ENCODE data around the gene TMEM51. TPM values are rescaled to one million over a fixed set of nuclear protein-coding genes. Genes with fewer than 3 reads are reported as not detected.

The TMEM51 gene
- total and polyA plus RNA-seq, 2 of the 13 experiments (the other 11 are each of a cell fraction or from before 2014, with no cell fraction given), result 12.2 to 22.3 TPM

- TF ChIP-seq ZNF572 (CRISPR knock-in tag; IDR thresholded peaks at IDR 0.05) (peak; percentile 36; the same call in 1 of the 2 replicates), DNMT3B (CRISPR knock-in tag; conservative IDR thresholded peaks at IDR 0.05) (no peak), ZMAT3 (CRISPR knock-in tag; conservative IDR thresholded peaks at IDR 0.05) (no peak), DRAP1 (CRISPR knock-in tag; IDR thresholded peaks at IDR 0.05) (peak; percentile 66), MYC (CRISPR knock-in tag; IDR thresholded peaks at IDR 0.05; ENCODE audit: borderline replicate concordance) (0 out of 2 replicates have a peak, but pooled peaks have one; percentile 21), ZNF33A (CRISPR knock-in tag; IDR thresholded peaks at IDR 0.05; ENCODE audit: borderline replicate concordance) (no peak; the same call in 1 of the 2 replicates), ZSCAN29 (CRISPR knock-in tag; conservative IDR thresholded peaks at IDR 0.05) (no peak), ZNF292 (CRISPR knock-in tag; IDR thresholded peaks at IDR 0.05; ENCODE audit: borderline replicate concordance, low read depth) (0 out of 2 replicates have a peak, but pooled peaks have one; percentile 30), POLR2AphosphoS2 (IDR thresholded peaks at IDR 0.05; ENCODE audit: low read depth, low read length) (no peak), CCDC6 (CRISPR knock-in tag; IDR thresholded peaks at IDR 0.05) (0 out of 2 replicates have a peak, but pooled peaks have one; percentile 14), PAWR (CRISPR knock-in tag; IDR thresholded peaks at IDR 0.05; ENCODE audit: borderline replicate concordance) (no peak)
- TF ChIP-seq, protein P1, sequence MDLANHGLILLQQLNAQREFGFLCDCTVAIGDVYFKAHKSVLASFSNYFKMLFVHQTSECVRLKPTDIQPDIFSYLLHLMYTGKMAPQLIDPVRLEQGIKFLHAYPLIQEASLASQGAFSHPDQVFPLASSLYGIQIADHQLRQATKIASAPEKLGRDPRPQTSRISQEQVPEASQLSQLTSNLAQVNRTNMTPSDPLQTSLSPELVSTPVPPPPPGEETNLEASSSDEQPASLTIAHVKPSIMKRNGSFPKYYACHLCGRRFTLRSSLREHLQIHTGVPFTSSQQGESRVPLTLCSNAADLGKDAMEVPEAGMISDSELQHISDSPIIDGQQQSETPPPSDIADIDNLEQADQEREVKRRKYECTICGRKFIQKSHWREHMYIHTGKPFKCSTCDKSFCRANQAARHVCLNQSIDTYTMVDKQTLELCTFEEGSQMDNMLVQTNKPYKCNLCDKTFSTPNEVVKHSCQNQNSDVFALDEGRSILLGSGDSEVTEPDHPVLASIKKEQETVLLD (CRISPR knock-in tag; IDR thresholded peaks at IDR 0.05; ENCODE audit: low read depth), result peak; percentile 27; the same call in 1 of the 2 replicates
- TF ChIP-seq, protein P2, sequence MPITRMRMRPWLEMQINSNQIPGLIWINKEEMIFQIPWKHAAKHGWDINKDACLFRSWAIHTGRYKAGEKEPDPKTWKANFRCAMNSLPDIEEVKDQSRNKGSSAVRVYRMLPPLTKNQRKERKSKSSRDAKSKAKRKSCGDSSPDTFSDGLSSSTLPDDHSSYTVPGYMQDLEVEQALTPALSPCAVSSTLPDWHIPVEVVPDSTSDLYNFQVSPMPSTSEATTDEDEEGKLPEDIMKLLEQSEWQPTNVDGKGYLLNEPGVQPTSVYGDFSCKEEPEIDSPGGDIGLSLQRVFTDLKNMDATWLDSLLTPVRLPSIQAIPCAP (CRISPR knock-in tag; IDR thresholded peaks at IDR 0.05; ENCODE audit: low read depth), result no peak
- TF ChIP-seq, protein P3, sequence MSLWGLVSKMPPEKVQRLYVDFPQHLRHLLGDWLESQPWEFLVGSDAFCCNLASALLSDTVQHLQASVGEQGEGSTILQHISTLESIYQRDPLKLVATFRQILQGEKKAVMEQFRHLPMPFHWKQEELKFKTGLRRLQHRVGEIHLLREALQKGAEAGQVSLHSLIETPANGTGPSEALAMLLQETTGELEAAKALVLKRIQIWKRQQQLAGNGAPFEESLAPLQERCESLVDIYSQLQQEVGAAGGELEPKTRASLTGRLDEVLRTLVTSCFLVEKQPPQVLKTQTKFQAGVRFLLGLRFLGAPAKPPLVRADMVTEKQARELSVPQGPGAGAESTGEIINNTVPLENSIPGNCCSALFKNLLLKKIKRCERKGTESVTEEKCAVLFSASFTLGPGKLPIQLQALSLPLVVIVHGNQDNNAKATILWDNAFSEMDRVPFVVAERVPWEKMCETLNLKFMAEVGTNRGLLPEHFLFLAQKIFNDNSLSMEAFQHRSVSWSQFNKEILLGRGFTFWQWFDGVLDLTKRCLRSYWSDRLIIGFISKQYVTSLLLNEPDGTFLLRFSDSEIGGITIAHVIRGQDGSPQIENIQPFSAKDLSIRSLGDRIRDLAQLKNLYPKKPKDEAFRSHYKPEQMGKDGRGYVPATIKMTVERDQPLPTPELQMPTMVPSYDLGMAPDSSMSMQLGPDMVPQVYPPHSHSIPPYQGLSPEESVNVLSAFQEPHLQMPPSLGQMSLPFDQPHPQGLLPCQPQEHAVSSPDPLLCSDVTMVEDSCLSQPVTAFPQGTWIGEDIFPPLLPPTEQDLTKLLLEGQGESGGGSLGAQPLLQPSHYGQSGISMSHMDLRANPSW (CRISPR knock-in tag; IDR thresholded peaks at IDR 0.05; ENCODE audit: borderline replicate concordance), result no peak
- TF ChIP-seq, protein P4, sequence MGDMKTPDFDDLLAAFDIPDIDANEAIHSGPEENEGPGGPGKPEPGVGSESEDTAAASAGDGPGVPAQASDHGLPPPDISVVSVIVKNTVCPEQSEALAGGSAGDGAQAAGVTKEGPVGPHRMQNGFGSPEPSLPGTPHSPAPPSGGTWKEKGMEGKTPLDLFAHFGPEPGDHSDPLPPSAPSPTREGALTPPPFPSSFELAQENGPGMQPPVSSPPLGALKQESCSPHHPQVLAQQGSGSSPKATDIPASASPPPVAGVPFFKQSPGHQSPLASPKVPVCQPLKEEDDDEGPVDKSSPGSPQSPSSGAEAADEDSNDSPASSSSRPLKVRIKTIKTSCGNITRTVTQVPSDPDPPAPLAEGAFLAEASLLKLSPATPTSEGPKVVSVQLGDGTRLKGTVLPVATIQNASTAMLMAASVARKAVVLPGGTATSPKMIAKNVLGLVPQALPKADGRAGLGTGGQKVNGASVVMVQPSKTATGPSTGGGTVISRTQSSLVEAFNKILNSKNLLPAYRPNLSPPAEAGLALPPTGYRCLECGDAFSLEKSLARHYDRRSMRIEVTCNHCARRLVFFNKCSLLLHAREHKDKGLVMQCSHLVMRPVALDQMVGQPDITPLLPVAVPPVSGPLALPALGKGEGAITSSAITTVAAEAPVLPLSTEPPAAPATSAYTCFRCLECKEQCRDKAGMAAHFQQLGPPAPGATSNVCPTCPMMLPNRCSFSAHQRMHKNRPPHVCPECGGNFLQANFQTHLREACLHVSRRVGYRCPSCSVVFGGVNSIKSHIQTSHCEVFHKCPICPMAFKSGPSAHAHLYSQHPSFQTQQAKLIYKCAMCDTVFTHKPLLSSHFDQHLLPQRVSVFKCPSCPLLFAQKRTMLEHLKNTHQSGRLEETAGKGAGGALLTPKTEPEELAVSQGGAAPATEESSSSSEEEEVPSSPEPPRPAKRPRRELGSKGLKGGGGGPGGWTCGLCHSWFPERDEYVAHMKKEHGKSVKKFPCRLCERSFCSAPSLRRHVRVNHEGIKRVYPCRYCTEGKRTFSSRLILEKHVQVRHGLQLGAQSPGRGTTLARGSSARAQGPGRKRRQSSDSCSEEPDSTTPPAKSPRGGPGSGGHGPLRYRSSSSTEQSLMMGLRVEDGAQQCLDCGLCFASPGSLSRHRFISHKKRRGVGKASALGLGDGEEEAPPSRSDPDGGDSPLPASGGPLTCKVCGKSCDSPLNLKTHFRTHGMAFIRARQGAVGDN (CRISPR knock-in tag; IDR thresholded peaks at IDR 0.05), result peak; percentile 46
- TF ChIP-seq, protein P5, sequence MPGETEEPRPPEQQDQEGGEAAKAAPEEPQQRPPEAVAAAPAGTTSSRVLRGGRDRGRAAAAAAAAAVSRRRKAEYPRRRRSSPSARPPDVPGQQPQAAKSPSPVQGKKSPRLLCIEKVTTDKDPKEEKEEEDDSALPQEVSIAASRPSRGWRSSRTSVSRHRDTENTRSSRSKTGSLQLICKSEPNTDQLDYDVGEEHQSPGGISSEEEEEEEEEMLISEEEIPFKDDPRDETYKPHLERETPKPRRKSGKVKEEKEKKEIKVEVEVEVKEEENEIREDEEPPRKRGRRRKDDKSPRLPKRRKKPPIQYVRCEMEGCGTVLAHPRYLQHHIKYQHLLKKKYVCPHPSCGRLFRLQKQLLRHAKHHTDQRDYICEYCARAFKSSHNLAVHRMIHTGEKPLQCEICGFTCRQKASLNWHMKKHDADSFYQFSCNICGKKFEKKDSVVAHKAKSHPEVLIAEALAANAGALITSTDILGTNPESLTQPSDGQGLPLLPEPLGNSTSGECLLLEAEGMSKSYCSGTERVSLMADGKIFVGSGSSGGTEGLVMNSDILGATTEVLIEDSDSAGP (CRISPR knock-in tag; IDR thresholded peaks at IDR 0.05; ENCODE audit: borderline replicate concordance), result peak; percentile 49; the same call in 1 of the 2 replicates
Observed at GRCh38 chr1:15153184-15153841, at the start of gene TMEM51 (continued).
